ENCODE results near the gene P2RY14.

The P2RY14 gene

GRCh38 chr3:151262871-151263525 is 15.3 kb downstream of the P2RY14 start:
- Histone ChIP-seq H3K27me3 (ENCODE audit: insufficient read depth, low read length, poor library complexity) (no peaks in the 10 kb centered on the region), H3K79me2 (ENCODE audit: insufficient read depth, low read length) (no peaks in the 10 kb centered on the region), H3K36me3 (ENCODE audit: insufficient read depth, low read length) (no peaks in the 10 kb centered on the region), H3K9ac (ENCODE audit: low read depth, low read length) (no peak overlapping the region), H3K9me3 (ENCODE audit: insufficient read depth, low read length, severe bottlenecking) (no peaks in the 10 kb centered on the region), H3K4me2 (ENCODE audit: insufficient read depth, low read length) (no peak overlapping the region), H2AFZ (ENCODE audit: low read depth, low read length) (no peak overlapping the region), H4K20me1 (ENCODE audit: insufficient read depth, low read length) (no peaks in the 10 kb centered on the region), H3K27ac (ENCODE audit: low read length) (no peak overlapping the region), H3K4me3 (ENCODE audit: low read depth in 1 of 2, low read length in 2 of 2) (no peak overlapping the region), H3K4me1 (ENCODE audit: insufficient read depth, low read length) (peaks cover 3% of the 10 kb centered on the region; the same call in 1 of the 2 replicates)
- TF ChIP-seq EZH2 (IDR thresholded peaks at IDR 0.05; ENCODE audit: borderline replicate concordance, low read depth, low read length, severe bottlenecking), result no peak
- TF ChIP-seq CTCF (IDR thresholded peaks at IDR 0.05; ENCODE audit: borderline replicate concordance, extremely low read depth, low read length, poor library complexity, severe bottlenecking), result no peak
- ATAC-seq (ENCODE audit: insufficient read depth, low read depth), result no peak
- no peak for DNase-seq

GRCh38 chr3:151259664-151260063 is 18.7 kb downstream of the P2RY14 start:
- DNase-seq (no peak), ATAC-seq (ENCODE audit: insufficient read depth, low read depth) (no peak)
- H3K27ac ChIP-seq (ENCODE audit: low read length), result no peak overlapping the region
- no peak overlapping the region for H3K4me2 ChIP-seq (ENCODE audit: insufficient read depth, low read length)
- H3K9ac ChIP-seq (ENCODE audit: low read depth, low read length), result no peak overlapping the region
- H3K4me3 ChIP-seq (ENCODE audit: low read depth in 1 of 2, low read length in 2 of 2), result no peak overlapping the region
- no peaks in the 10 kb centered on the region for H3K36me3 ChIP-seq (ENCODE audit: insufficient read depth, low read length)
- no peaks in the 10 kb centered on the region for H3K9me3 ChIP-seq (ENCODE audit: insufficient read depth, low read length, severe bottlenecking)
- no peaks in the 10 kb centered on the region for H3K79me2 ChIP-seq (ENCODE audit: insufficient read depth, low read length)
- H3K4me1 ChIP-seq (ENCODE audit: insufficient read depth, low read length), result no peaks in the 10 kb centered on the region
- TF ChIP-seq EZH2 (IDR thresholded peaks at IDR 0.05; ENCODE audit: borderline replicate concordance, low read depth, low read length, severe bottlenecking) (no peak), CTCF (IDR thresholded peaks at IDR 0.05; ENCODE audit: borderline replicate concordance, extremely low read depth, low read length, poor library complexity, severe bottlenecking) (no peak)
- H2AFZ ChIP-seq (ENCODE audit: low read depth, low read length), result no peak overlapping the region
- no peaks in the 10 kb centered on the region for H4K20me1 ChIP-seq (ENCODE audit: insufficient read depth, low read length)
- H3K27me3 ChIP-seq (ENCODE audit: insufficient read depth, low read length, poor library complexity), result no peaks in the 10 kb centered on the region

GRCh38 chr3:151256749-151257148 is 21.6 kb downstream of the P2RY14 start:
- Histone ChIP-seq H3K79me2 (ENCODE audit: insufficient read depth, low read length) (no peaks in the 10 kb centered on the region), H4K20me1 (ENCODE audit: insufficient read depth, low read length) (no peaks in the 10 kb centered on the region), H3K36me3 (ENCODE audit: insufficient read depth, low read length) (no peaks in the 10 kb centered on the region), H2AFZ (ENCODE audit: low read depth, low read length) (no peak overlapping the region), H3K27ac (ENCODE audit: low read length) (no peak overlapping the region), H3K9ac (ENCODE audit: low read depth, low read length) (no peak overlapping the region), H3K9me3 (ENCODE audit: insufficient read depth, low read length, severe bottlenecking) (no peaks in the 10 kb centered on the region), H3K4me3 (ENCODE audit: low read depth in 1 of 2, low read length in 2 of 2) (no peak overlapping the region), H3K4me2 (ENCODE audit: insufficient read depth, low read length) (no peak overlapping the region), H3K27me3 (ENCODE audit: insufficient read depth, low read length, poor library complexity) (no peaks in the 10 kb centered on the region), H3K4me1 (ENCODE audit: insufficient read depth, low read length) (no peaks in the 10 kb centered on the region)
- ATAC-seq (ENCODE audit: insufficient read depth, low read depth), result no peak
- TF ChIP-seq CTCF (IDR thresholded peaks at IDR 0.05; ENCODE audit: borderline replicate concordance, extremely low read depth, low read length, poor library complexity, severe bottlenecking) (no peak), EZH2 (IDR thresholded peaks at IDR 0.05; ENCODE audit: borderline replicate concordance, low read depth, low read length, severe bottlenecking) (no peak)
- no peak for DNase-seq

Data from DND-41 (cell line).